DMS 273 (cell line): ENCODE data around the gene ZIM2.
A peak's percentile ranks its signal among the peaks of the same experiment; 100 is the strongest.

Experiments
- DNase-seq: peaks from one replicate; lab custom pipeline; 2025; ENCODE audit not compliant: unreplicated experiment; lab: John Stamatoyannopoulos, UW

Gene ZIM2

GRCh38 chr19:56839652-56840450 is 675 bp downstream of the ZIM2 start:
- DNase-seq: peak; percentile 100

- DNase-seq: peak; percentile 100
These were observed 1.4 kb downstream of the ZIM2 start for GRCh38 chr19:56838909-56839651.

GRCh38 chr19:56838024-56838908 is 2.3 kb downstream of the ZIM2 start:
- DNase-seq: peak; percentile 93

GRCh38 chr19:56837492-56838023 is 3.0 kb downstream of the ZIM2 start:
- peak; percentile 90 for DNase-seq

GRCh38 chr19:56837004-56837403 is 3.5 kb downstream of the ZIM2 start:
- peak; percentile 53 for DNase-seq

- DNase-seq: no peak
These were observed 4.5 kb downstream of the ZIM2 start for GRCh38 chr19:56836059-56836458.

GRCh38 chr19:56835401-56835800 is 5.1 kb downstream of the ZIM2 start:
- DNase-seq: no peak

- no peak for DNase-seq
These were observed 5.8 kb downstream of the ZIM2 start for GRCh38 chr19:56834564-56835375.

GRCh38 chr19:56832352-56832928 is 8.1 kb downstream of the ZIM2 start:
- DNase-seq: no peak

- DNase-seq: no peak
These were observed 9.3 kb downstream of the ZIM2 start for GRCh38 chr19:56831255-56831654.

GRCh38 chr19:56829596-56829995 is 10.9 kb downstream of the ZIM2 start:
- no peak for DNase-seq

- no peak for DNase-seq
These were observed 12.8 kb downstream of the ZIM2 start for GRCh38 chr19:56827708-56828107.

GRCh38 chr19:56823956-56824355 is 16.6 kb downstream of the ZIM2 start:
- DNase-seq: no peak

GRCh38 chr19:56823417-56823816 is 17.1 kb downstream of the ZIM2 start:
- DNase-seq: no peak

GRCh38 chr19:56822755-56823154 is 17.8 kb downstream of the ZIM2 start:
- no peak for DNase-seq

- no peak for DNase-seq
These were observed 18.9 kb downstream of the ZIM2 start for GRCh38 chr19:56821675-56822074.

GRCh38 chr19:56821209-56821608 is 19.3 kb downstream of the ZIM2 start:
- no peak for DNase-seq

GRCh38 chr19:56819166-56819565 is 21.4 kb downstream of the ZIM2 start:
- DNase-seq: no peak

GRCh38 chr19:56814656-56815055 is 25.9 kb downstream of the ZIM2 start:
- DNase-seq: no peak

GRCh38 chr19:56813531-56813930 is 27.0 kb downstream of the ZIM2 start:
- no peak for DNase-seq
